Neural progenitor cell (in vitro differentiated cells): ENCODE data around the gene BMPR1A.

Experiments
- EZH2 ChIP-seq: fragments of 200-600 bp; sonication (generic); IDR thresholded peaks from 2 replicates; pipeline ENCODE4 v1.6.1; 2017; ENCODE audit warnings: antibody characterized with exemption, mild to moderate bottlenecking, moderate library complexity
- EZH2phosphoT487 ChIP-seq: fragments of 200-600 bp; sonication (generic); IDR thresholded peaks from 2 replicates; pipeline ENCODE4 v1.6.1; 2017; ENCODE audit warnings: antibody characterized with exemption
- TF ChIP-seq, protein P1 (sequence below): fragments of 200-600 bp; sonication (generic); IDR thresholded peaks from 2 replicates; pipeline ENCODE4 v1.5.1; 2017; ENCODE audit warnings: antibody characterized with exemption, mild to moderate bottlenecking

DNA sequence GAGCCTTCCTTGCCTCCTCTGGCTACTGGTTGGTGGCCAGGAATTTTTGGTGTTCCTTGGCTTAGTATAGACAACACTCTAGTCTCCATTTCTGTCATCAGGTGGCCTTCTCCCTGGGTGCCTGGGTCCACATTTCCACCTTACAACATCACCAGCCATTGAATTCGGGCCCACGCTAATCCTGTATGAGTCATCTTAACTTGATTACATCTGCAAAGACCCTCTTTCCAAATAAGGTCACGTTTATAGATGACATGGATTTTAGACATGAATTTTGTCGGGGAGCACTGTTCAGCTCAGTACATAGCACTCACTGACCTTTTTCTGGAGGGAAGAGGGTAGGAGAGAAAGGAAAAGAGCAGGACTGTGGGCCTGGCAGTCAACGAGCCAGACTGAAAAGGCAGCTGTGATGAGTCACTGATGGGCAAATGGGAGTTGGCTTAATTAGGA is 161.6 kb downstream of the BMPR1A start:
- TF ChIP-seq, protein P1, sequence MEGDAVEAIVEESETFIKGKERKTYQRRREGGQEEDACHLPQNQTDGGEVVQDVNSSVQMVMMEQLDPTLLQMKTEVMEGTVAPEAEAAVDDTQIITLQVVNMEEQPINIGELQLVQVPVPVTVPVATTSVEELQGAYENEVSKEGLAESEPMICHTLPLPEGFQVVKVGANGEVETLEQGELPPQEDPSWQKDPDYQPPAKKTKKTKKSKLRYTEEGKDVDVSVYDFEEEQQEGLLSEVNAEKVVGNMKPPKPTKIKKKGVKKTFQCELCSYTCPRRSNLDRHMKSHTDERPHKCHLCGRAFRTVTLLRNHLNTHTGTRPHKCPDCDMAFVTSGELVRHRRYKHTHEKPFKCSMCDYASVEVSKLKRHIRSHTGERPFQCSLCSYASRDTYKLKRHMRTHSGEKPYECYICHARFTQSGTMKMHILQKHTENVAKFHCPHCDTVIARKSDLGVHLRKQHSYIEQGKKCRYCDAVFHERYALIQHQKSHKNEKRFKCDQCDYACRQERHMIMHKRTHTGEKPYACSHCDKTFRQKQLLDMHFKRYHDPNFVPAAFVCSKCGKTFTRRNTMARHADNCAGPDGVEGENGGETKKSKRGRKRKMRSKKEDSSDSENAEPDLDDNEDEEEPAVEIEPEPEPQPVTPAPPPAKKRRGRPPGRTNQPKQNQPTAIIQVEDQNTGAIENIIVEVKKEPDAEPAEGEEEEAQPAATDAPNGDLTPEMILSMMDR = no peak
- TF ChIP-seq EZH2 (no peak), EZH2phosphoT487 (no peak)
